AG10803 (cell line): ENCODE results near the gene DIP2C.

Experiments
- DNase-seq: peaks from one replicate; pipeline ENCODE4 v3.0.0; 2010; ENCODE audit warnings: low read depth
- H3K4me3 ChIP-seq: 2 replicates; pipeline ENCODE4 v1.5.1; 2011; ENCODE audit warnings: mild to moderate bottlenecking, low read length, control low read depth
- TF ChIP-seq, protein P1 (sequence below): conservative IDR thresholded peaks from 2 replicates; pipeline ENCODE4 v1.5.1; 2011; ENCODE audit warnings: mild to moderate bottlenecking, low read length, control low read depth, inconsistent platforms

DIP2C gene

DNA sequence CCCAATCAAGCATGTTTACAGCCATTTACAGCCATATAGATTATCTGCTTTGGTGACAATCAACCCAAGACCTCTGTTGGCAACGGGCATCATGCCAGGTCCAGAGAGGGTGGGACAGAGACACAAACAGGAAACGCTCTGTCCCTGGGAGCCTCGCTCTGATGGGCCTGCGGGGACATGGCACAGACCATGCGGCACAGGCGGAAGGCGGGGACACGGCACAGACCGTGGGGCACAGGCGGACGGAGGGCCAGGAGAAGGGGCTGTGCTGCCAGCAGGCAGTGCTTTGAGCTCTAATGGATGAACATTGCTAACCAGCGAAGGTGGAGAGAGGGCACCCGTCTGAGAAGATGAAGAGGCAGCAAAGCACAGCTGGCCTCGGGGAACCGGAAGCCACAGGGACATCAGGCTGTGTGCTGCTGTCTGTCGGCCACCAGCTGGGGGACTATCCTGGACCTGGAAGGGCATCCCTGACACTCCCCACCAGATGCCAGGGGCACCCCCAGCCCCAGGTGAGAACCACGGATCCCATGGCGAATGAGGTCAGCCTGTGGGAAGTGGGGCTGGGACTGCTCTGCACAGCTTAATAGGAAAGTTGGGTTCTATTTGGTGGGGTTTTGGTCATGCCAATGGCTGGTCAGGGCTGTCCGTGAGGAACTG, 61.0 kb downstream of the DIP2C start:
- TF ChIP-seq, protein P1, sequence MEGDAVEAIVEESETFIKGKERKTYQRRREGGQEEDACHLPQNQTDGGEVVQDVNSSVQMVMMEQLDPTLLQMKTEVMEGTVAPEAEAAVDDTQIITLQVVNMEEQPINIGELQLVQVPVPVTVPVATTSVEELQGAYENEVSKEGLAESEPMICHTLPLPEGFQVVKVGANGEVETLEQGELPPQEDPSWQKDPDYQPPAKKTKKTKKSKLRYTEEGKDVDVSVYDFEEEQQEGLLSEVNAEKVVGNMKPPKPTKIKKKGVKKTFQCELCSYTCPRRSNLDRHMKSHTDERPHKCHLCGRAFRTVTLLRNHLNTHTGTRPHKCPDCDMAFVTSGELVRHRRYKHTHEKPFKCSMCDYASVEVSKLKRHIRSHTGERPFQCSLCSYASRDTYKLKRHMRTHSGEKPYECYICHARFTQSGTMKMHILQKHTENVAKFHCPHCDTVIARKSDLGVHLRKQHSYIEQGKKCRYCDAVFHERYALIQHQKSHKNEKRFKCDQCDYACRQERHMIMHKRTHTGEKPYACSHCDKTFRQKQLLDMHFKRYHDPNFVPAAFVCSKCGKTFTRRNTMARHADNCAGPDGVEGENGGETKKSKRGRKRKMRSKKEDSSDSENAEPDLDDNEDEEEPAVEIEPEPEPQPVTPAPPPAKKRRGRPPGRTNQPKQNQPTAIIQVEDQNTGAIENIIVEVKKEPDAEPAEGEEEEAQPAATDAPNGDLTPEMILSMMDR: no peak
- H3K4me3 ChIP-seq: no peak overlapping the region
- no peak for DNase-seq

DNA sequence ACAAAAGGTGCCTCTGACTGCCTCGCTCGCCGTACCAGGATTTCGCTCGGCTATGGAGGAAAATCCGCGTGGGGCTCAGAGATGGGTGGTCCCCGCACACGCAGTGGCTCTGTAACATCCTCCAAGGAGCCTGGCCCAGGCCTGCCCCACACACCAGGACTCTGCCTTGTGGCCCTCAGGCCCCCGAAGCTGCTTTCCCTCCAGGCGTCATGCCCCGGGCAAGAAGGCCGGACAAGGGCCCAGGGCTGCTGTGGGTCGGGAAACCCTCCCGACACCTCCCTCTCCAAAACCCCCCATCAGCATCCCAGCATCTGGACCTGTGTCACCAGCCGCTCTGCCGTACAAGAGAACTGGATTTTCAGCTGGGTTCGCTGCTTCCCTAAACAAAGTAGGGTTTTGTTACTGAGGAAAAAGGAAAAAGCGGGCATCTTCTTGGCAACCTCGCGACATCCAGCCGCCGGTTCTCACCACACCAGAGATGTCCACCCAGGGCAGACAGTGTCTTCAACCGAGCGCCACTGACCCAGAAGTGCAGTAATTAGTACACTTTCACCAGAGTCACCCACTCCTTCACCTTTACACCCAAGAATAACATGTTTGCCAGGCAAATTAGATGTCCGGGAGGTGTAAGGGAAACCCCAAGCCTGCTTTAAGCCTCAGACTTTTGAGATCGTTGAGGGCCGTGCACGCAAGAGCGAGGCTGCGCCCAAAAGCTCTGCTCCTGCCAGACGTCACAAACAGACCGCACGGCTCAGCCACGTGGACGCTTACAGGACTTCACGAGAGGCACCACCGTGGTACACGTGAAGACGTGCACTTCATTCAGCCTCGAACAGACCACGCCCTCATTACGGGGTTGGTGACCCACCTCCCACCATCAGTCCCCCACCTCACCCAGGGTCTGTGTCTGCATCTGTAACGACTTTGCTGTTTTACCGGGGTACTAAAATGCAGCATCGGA, 62.2 kb downstream of the DIP2C start:
- H3K4me3 ChIP-seq: no peak overlapping the region
- TF ChIP-seq, protein P1: no peak
- DNase-seq: no peak

- H3K4me3 ChIP-seq: no peak overlapping the region
These were observed 63.4 kb downstream of the DIP2C start for GRCh38 chr10:625751-626711.

GRCh38 chr10:625333-625696, 64.2 kb downstream of the DIP2C start:
- TF ChIP-seq, protein P1: no peak
- no peak for DNase-seq
- no peak overlapping the region for H3K4me3 ChIP-seq

More at GRCh38 chr10:625751-626711, 63.4 kb downstream of the DIP2C start:
- TF ChIP-seq, protein P1: no peak
- DNase-seq: no peak

DNA sequence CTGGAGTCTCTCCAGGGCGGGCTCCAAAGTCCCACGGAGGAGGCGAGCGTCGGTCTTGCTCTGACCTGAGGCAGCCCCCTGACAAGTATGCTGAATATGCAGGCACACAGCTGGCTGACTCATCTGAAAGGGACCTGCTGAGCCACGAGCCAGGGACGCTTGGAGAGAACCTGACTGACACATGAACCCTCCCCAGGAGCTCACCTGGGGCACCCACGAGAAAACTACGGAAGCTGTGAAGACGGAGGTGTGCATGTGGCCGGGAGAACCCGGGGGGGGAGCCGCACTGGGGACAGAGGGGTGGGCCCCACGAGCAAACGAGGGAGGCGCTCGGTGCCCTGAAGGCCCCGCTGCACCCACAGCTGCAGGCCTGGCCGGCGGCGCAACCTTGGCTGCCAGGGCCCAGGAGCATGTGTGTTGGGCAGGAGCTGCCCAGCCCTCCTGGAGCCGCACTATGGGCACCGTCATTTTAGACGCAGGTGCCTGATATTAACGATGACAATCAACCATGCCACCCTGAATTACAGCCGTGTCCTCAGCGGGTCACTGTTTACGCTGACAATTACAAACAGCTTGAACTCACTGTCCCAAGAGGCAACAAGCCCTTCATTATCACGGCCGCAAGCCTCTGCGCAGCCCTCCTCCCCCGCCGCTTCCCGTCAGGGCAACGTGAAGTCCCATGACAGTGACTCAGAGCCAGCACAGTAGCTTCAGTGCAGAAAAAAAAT, 64.7 kb downstream of the DIP2C start:
- peak; percentile 37 for DNase-seq
- H3K4me3 ChIP-seq: no peak overlapping the region
- TF ChIP-seq, protein P1: no peak

DNA sequence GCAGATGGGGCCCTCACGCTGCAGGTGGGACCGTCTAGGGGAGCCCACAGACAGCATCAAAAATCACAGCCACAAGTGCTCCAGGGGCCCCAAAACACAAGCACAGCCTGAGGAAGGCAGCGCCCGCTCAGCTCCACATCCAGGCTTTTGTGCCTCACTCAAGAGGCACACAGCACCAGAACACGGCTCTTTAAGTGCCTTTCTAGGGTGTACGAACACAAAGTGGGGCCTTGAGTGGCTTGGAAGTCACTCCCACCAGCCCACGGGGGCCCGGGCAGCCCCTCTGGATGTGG, 65.2 kb downstream of the DIP2C start:
- TF ChIP-seq, protein P1: no peak
- H3K4me3 ChIP-seq: no peak overlapping the region
- DNase-seq: no peak
